HG03571 (cell line): ENCODE results near the gene MYO19.
"Not testable (repeated sequence)": the region's sequence is repeated elsewhere in the genome, so short reads cannot be mapped to it uniquely, and the experiment has no call there.

Source experiments
- ATAC-seq: cut with Tn5 transposase; IDR thresholded peaks from one replicate; pipeline ENCODE4 v1.9.1; 2021; ENCODE audit not compliant: unreplicated experiment

The MYO19 gene

GRCh38 chr17:36500745-36501225 lies 33.9 kb downstream of the MYO19 start:
- ATAC-seq = no peak

- no peak for ATAC-seq
These were observed 35.9 kb downstream of the MYO19 start for GRCh38 chr17:36498560-36499300.

GRCh38 chr17:36498155-36498554 lies 36.5 kb downstream of the MYO19 start:
- ATAC-seq = no peak

GRCh38 chr17:36496018-36496789 lies 38.5 kb downstream of the MYO19 start:
- no peak for ATAC-seq

GRCh38 chr17:36495076-36495578 lies 39.5 kb downstream of the MYO19 start:
- ATAC-seq = no peak

- ATAC-seq = no peak
These were observed 40.0 kb downstream of the MYO19 start for GRCh38 chr17:36494674-36495073.

- ATAC-seq = no peak
These were observed 40.7 kb downstream of the MYO19 start for GRCh38 chr17:36493956-36494355.

GRCh38 chr17:36486204-36487194 lies 48.2 kb downstream of the MYO19 start, which contains the start of gene ZNHIT3:
Gene ZNHIT3 (plus strand): TSS chr17:36486681. CDS start chr17:36486700, 19 bp downstream.
- peak; percentile 77 for ATAC-seq

- no peak for ATAC-seq
These were observed 48.9 kb downstream of the MYO19 start for GRCh38 chr17:36485805-36486203.

GRCh38 chr17:36485027-36485426 lies 49.6 kb downstream of the MYO19 start:
- no peak for ATAC-seq

- not testable (repeated sequence) for ATAC-seq
These were observed 50.6 kb downstream of the MYO19 start for GRCh38 chr17:36484021-36484420.

GRCh38 chr17:36482611-36483504 lies 51.8 kb downstream of the MYO19 start:
- no peak for ATAC-seq

GRCh38 chr17:36481829-36482228 lies 52.8 kb downstream of the MYO19 start:
- ATAC-seq = no peak

- ATAC-seq = no peak
These were observed 59.2 kb downstream of the MYO19 start for GRCh38 chr17:36475346-36475970.

GRCh38 chr17:36474571-36474970 lies 60.1 kb downstream of the MYO19 start:
- ATAC-seq = no peak

GRCh38 chr17:36470499-36470898 lies 64.2 kb downstream of the MYO19 start:
- ATAC-seq = no peak

GRCh38 chr17:36469733-36470132 lies 64.9 kb downstream of the MYO19 start:
- no peak for ATAC-seq

GRCh38 chr17:36468903-36469635 lies 65.6 kb downstream of the MYO19 start:
- no peak for ATAC-seq

- ATAC-seq = no peak
These were observed 69.9 kb downstream of the MYO19 start for GRCh38 chr17:36464765-36465088.
